HEK293T (cell line): Measurements from ENCODE around the gene C14orf180.

Experiments used
- BHLHE40 ChIP-seq: fragments of 450-650 bp; IDR thresholded peaks from 2 replicates; pipeline ENCODE4 v1.6.1; 2016; ENCODE audit warnings: mild to moderate bottlenecking, moderate library complexity, borderline replicate concordance
- FOXK2 ChIP-seq: fragments of 450-650 bp; IDR thresholded peaks from 2 replicates; pipeline ENCODE4 v1.6.1; 2016; ENCODE audit warnings: mild to moderate bottlenecking
- TARDBP ChIP-seq: fragments of 450-650 bp; IDR thresholded peaks from 2 replicates; pipeline ENCODE4 v1.6.1; 2016
- ZNF384 ChIP-seq: fragments of 450-650 bp; IDR thresholded peaks from 2 replicates; pipeline ENCODE4 v1.6.1; 2016

GRCh38 chr14:104593241-104593701 is 13.7 kb downstream of the C14orf180 start:
- TF ChIP-seq FOXK2, result no peak
- TF ChIP-seq TARDBP, result no peak
- TF ChIP-seq BHLHE40, result no peak
- no peak for TF ChIP-seq ZNF384
